ENCODE results near the gene SEC14L2. TPM values are rescaled to one million over a fixed set of nuclear protein-coding genes. Genes with fewer than 3 reads are reported as not detected.

The SEC14L2 gene
- total and polyA plus RNA-seq, 2 of the 8 experiments (the other 6 are each of a cell fraction or from before 2014, with no cell fraction given) = 2.8 to 3.2 TPM

DNA sequence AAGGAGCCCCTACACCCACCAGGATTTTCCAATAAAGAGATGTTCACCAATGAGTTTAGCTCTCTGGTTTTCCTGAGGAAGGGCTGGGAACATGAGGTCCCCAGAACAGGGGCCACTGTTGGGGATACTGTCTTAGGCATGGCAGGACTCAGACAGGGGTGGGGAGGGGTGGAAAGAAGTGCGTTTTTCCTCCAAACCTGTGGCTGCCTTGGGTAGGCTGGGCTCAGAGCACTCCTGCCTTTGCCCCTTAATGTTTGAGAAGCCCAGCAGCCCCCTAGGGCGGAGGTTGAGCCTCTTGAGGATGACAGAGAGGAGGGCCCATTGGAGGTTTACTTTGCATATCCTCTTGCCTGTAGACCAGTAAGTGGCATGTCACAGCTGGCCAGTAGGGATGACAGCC, 39.4 kb downstream of the SEC14L2 start (continued):
- no peak for TF ChIP-seq CHD1 (IDR thresholded peaks at IDR 0.05; ENCODE audit: low read depth, low read length)
- no peak for TF ChIP-seq RBBP5 (IDR thresholded peaks at IDR 0.05; ENCODE audit: borderline replicate concordance, low read depth, low read length)
- no peak for TF ChIP-seq RNF2 (IDR thresholded peaks at IDR 0.05; ENCODE audit: borderline replicate concordance, low read depth, low read length, missing control alignments, poor library complexity, severe bottlenecking)
- TF ChIP-seq POLR2A (IDR thresholded peaks at IDR 0.05; ENCODE audit: control extremely low read depth in 1 of 2, low read depth in 2 of 2, low read length in 2 of 2) = no peak
